ENCODE results near the gene CPNE4.
"Not testable (repeated sequence)": the region's sequence is repeated elsewhere in the genome, so short reads cannot be mapped to it uniquely, and the experiment has no call there.

The CPNE4 gene

DNA sequence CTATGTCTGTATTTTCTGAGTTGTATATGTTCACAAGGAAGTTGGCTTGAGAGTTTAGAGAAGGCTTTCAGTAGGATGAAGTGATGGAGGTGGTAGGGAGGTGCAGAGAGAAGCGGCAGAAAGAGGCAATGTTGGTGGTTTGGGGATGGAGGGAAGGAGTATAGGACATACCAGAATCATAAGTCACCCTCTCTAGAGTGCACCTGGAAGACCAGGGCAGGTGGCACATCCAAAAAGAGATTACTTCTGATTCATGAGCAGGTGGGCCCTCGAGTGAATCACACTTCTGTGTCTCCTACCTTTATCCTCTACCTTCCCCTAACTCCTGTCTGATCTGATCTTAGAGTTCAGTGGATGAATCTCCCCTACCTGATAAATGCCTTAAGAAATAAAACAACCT lies 490.3 kb downstream of the CPNE4 start:
- FAIRE-seq (no peak), DNase-seq (ENCODE audit: low spot score) (peak; percentile 8)

GRCh38 chr3:131543714-131544113 lies 491.1 kb downstream of the CPNE4 start:
- FAIRE-seq (peak; percentile 52), DNase-seq (ENCODE audit: low spot score) (peak; percentile 67)

DNA sequence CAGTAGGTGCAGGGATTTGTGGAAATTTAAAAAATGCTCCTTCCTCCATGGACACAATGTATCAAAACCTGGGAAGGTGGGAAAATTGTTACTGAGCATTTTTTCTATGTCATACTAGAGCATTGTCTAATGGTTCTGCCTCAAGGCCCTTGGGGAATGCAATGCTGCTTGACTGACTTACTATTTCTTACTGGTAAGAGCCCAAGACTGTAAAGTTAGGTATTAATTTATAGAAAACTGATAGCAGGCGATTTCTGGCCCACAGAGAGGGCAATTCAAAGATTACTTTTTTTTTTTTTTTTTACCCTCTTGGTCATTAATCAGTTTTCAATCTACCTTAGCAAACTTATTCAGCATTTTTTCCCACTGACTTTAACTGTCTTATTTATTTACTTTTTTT lies 493.5 kb downstream of the CPNE4 start:
- FAIRE-seq (no peak), DNase-seq (ENCODE audit: low spot score) (no peak)

DNA sequence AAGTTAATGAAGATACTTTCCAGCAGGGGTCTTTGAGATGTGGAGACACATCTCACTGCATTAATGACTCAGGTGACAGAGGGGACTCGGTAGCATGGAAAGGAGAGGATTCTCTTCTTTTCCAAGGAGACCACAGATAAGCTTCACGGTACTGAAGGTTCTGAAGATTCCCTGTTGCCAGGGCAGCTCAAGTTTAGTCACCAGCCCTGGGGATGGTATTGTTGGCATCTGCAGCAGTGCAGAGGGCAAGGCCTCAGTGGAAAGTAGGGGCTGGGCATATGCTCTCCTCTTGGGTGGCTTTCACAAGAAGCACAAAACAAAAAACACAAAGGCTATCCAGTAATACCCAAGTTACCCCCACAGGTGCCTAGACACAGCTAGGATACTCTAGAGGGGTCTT lies 494.0 kb downstream of the CPNE4 start:
- FAIRE-seq (no peak), DNase-seq (ENCODE audit: low spot score) (no peak)

DNA sequence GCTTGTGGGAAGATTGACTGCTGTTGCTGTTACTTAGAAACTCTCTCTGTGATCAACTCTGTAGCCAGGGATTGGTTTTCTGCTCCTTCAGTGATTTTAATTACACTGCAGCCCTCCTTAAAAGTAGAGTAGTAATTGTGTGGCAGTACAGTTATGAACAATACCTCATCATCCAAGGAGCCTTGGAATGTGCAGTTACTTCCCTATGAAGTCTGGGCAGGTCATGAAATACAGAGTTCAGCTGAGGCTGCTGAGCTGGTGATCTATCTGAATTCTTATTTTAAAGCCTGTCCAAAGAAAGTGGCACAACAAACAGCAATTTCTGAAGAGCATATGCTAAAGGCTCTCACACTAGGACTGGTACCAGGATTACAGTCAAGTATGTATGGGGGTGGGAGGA lies 494.7 kb downstream of the CPNE4 start:
- no peak for DNase-seq (ENCODE audit: low spot score)
- FAIRE-seq: no peak

DNA sequence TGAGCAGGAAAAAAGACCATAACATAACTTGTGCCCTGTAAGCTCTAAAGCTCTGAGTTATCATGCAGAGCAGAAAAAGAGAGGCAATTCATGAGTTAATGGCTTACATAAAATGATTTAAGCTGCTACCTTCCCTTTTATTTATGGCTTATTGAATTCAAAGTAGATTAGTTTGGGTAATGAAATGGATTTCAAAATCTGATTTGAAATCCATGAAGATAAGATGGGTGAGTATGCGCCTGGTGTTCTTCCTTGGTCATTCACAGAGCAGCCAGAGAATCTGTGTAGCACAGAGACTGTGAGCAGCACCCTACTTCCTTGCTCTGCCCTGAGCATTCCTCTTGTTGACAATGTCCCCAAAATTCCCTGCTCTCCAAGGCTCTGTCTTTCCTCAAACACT lies 495.8 kb downstream of the CPNE4 start:
- no peak for FAIRE-seq
- DNase-seq (ENCODE audit: low spot score): no peak

- no peak for FAIRE-seq
- DNase-seq (ENCODE audit: low spot score): no peak
Measured at GRCh38 chr3:131537531-131537930, 497.3 kb downstream of the CPNE4 start.

DNA sequence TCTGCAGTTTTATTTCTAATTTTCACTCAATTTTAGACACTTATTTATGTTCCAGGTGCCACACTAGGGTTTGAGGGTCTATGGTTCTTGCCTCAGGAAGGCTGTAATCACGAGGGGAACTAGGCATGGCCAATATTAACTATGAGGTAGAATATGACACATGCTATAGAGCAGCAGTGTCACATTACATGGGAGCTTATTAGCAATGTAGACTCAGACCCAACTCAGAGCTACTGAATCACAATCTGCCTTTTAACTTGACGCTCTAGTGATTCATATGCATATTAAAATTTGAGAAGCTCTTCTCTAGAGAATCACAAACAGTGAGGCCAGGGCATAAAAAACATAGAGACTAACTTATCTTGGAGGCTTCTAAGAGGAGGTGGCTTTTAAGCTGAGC lies 499.2 kb downstream of the CPNE4 start:
- FAIRE-seq: no peak
- no peak for DNase-seq (ENCODE audit: low spot score)

- no peak for DNase-seq (ENCODE audit: low spot score)
Measured at GRCh38 chr3:131535131-131535530, 499.7 kb downstream of the CPNE4 start.

GRCh38 chr3:131532645-131533044 lies 502.2 kb downstream of the CPNE4 start:
- FAIRE-seq: no peak

More at GRCh38 chr3:131535131-131535530, 499.7 kb downstream of the CPNE4 start:
- no peak for FAIRE-seq

GRCh38 chr3:131530843-131531242 lies 504.0 kb downstream of the CPNE4 start:
- no peak for DNase-seq (ENCODE audit: low spot score)
- no peak for FAIRE-seq

More at GRCh38 chr3:131532645-131533044, 502.2 kb downstream of the CPNE4 start:
- DNase-seq (ENCODE audit: low spot score): no peak

- no peak for FAIRE-seq
- no peak for DNase-seq (ENCODE audit: low spot score)
Measured at GRCh38 chr3:131530388-131530787, 504.4 kb downstream of the CPNE4 start.

DNA sequence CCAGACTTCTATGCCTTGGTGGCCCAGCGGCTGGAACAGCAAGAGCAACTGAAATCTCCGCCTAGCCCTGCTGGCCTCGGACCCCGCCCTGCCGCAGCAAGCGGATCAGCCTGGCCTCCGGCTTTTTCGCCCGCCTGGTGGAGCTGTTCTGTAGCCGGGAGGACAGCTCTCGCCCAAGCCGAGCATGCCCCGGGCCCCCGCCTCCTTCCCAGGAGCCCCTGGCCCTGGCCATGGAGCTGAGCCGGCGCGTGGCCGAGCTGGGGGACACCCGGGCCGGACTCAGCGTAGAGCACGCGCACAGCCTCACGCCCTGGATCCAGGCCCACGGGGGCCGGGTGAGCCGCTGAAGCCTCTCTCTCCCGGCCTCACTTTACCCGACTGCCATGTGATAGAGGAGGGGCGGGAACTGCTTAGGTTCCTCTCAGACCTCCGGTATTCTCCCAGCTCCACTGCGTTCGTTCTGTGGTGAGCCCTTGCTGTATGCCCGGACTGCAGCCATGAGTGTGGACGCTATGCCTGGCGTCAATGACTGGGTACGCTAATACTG lies 507.9 kb downstream of the CPNE4 start:
- DNase-seq (ENCODE audit: low spot score) (peak; percentile 73), FAIRE-seq (peak; percentile 67)

DNA sequence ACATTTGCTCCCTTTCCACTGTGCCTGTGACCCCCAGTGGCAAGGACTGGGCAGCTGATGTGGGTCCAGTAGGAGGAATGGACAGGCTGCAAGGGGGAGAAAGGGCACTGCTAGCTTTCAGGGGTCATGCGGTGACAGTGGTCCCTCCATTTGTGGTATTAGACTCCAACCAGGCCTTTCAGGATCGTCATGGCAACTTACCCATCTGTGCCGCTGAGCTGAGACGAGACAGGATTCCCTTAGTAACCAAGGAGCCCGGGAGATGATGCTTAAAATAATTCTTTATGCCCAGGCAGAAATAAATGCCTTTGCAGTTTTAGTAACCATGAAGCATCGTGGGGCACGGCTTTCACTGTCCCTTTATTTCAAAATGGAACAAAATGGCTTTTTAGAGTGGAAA lies 516.1 kb downstream of the CPNE4 start:
- FAIRE-seq (no peak), DNase-seq (ENCODE audit: low spot score) (no peak)

- FAIRE-seq (no peak), DNase-seq (ENCODE audit: low spot score) (no peak)
Measured at GRCh38 chr3:131505421-131505820, 529.4 kb downstream of the CPNE4 start.

GRCh38 chr3:131503320-131503635 lies 531.5 kb downstream of the CPNE4 start:
- no peak for FAIRE-seq

GRCh38 chr3:131502530-131503319 lies 532.1 kb downstream of the CPNE4 start, which contains the start of gene MRPL3:
Gene MRPL3, minus strand, starts transcription at chr3:131502971. Its CDS starts 150 bp downstream, at chr3:131502821.
- no peak for FAIRE-seq
- DNase-seq (ENCODE audit: low spot score): peak; percentile 82

More at GRCh38 chr3:131503320-131503635, 531.5 kb downstream of the CPNE4 start:
- no peak for DNase-seq (ENCODE audit: low spot score)

GRCh38 chr3:131501949-131502348 lies 532.9 kb downstream of the CPNE4 start:
- FAIRE-seq (no peak), DNase-seq (ENCODE audit: low spot score) (peak; percentile 3)

GRCh38 chr3:131494706-131495105 lies 540.1 kb downstream of the CPNE4 start:
- FAIRE-seq: no peak
- no peak for DNase-seq (ENCODE audit: low spot score)

- DNase-seq (ENCODE audit: low spot score) (no peak), FAIRE-seq (no peak)
Measured at GRCh38 chr3:131491775-131492174, 543.0 kb downstream of the CPNE4 start.

DNA sequence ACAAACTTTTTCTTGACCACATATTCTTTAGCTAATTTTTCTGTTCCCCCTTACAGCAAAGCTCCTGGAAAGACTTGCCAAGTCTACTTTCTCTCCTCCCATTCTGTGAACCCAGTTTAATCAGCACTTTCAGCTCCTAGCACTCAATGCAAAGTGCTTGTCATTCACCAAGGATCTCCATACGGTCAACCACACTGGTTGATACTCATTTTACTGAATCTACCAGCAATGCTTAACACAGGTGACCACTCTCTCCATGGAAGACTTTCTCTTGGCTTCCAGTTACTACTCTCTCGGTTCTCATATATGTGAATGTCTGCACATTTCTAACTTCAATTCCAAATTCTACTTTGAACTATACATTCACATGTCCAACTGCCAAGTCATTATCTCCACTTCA lies 543.7 kb downstream of the CPNE4 start:
- DNase-seq (ENCODE audit: low spot score) (no peak), FAIRE-seq (no peak)

GRCh38 chr3:131486545-131486944 lies 548.3 kb downstream of the CPNE4 start:
- not testable (repeated sequence) for FAIRE-seq; DNase-seq (ENCODE audit: low spot score)

GRCh38 chr3:131485119-131485518 lies 549.7 kb downstream of the CPNE4 start:
- DNase-seq (ENCODE audit: low spot score) (no peak), FAIRE-seq (no peak)

Data from urothelium cell line (cell line).